Activated naive CD8-positive, alpha-beta T cell treated with anti-CD3 and anti-CD28 coated beads for 36 hours (primary cell): Measurements from ENCODE around the gene KDM2B. TPM values are rescaled to one million over a fixed set of nuclear protein-coding genes. Genes with fewer than 3 reads are reported as not detected.
"Not testable (repeated sequence)": the region's sequence is repeated elsewhere in the genome, so short reads cannot be mapped to it uniquely, and the experiment has no call there.

Source experiments
- DNase-seq: peaks from one replicate; pipeline ENCODE4 v3.0.0; 2021
- H3K27ac Mint-ChIP-seq: one replicate; pipeline ENCODE4 v1.8.0; 2022; ENCODE audit warnings: mild to moderate bottlenecking, moderate library complexity, mixed read lengths
- H3K27me3 Mint-ChIP-seq: one replicate; pipeline ENCODE4 v1.8.0; 2022; ENCODE audit warnings: mild to moderate bottlenecking, mixed read lengths
- H3K36me3 Mint-ChIP-seq: one replicate; pipeline ENCODE4 v1.8.0; 2021; ENCODE audit warnings: mild to moderate bottlenecking, mixed read lengths
- H3K4me1 Mint-ChIP-seq: one replicate; pipeline ENCODE4 v1.8.0; 2021; ENCODE audit warnings: mixed read lengths
- H3K4me3 Mint-ChIP-seq: one replicate; pipeline ENCODE4 v1.8.0; 2022; ENCODE audit warnings: mild to moderate bottlenecking, moderate library complexity, mixed read lengths
- H3K9me3 Mint-ChIP-seq: one replicate; pipeline ENCODE4 v1.8.0; 2022; ENCODE audit warnings: mixed read lengths
- total RNA-seq, 2 experiments: library from RNA; stranded (reverse); gene quantifications; one replicate each; pipeline ENCODE4 v1.2.3, GENCODE V29; 2021

Gene KDM2B
- total RNA-seq, 2 experiments from 2014 or later = 55.3 to 57.3 TPM

DNA sequence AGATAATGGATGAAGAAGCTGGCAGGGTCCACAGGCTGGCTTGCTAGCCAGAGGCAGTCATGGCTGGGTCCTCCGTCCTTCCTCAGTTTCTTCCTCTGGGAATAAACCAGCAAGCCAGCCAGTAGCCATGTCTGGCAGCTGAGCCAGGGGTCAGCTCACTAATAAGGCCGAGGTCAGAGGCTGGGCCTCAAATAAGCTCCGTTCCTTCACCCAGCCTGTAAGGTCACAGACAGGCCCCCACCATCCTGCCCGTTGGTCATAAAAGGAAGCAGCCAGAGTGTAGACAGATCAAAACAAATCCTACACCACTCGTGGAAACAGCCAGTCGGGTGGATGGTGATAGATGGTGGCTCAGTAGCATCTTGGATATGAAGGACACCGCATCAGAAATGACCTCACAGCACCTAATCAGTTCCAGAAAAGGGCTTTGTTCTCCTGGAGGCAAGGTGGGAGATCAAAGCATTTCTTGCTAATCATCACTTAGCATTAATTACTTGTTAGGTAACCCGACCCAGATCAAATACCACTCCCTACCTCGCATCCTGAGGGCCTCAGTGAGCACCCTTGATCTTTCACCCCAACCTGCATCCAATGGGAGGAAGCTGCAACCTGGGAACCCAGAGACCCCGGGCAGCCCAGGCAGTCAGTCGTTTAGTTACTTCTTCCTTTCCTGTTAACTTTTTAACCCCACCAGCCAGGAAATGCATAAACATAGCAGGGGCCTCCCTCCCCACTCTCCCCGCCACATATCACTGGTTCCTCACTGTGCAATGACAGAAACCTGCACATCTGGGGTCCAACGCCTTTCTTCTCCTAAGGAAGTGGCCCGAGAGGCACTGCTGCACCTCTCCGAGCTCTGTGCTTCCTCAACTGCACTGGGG, 90.2 kb downstream of the KDM2B start:
- DNase-seq = no peak
- H3K4me1 Mint-ChIP-seq = peaks cover 10% of the 10 kb centered on the region
- peaks cover 2% of the 10 kb centered on the region for H3K36me3 Mint-ChIP-seq
- no peaks in the 10 kb centered on the region for H3K9me3 Mint-ChIP-seq
- no peak overlapping the region for H3K4me3 Mint-ChIP-seq
- no peaks in the 10 kb centered on the region for H3K27me3 Mint-ChIP-seq
- H3K27ac Mint-ChIP-seq = no peak overlapping the region

DNA sequence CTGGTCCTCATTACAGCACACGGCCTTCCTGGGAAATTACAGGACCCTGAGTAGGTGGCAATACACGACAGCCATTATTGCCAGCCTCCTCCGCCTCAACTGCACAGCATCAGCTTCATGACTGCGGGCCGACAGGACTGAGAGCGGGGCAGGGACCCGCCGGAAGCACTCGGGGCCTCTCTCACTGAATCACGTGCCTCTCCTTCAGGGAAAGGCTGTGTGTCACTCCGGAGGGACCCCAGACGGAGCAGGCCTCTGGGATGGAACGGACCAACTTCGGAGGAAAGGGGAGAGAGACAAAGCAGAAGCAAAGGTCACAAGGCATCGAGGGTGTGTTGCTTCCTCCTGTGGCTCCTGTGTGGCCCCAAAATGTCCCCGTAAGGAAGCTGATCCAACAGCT, 90.9 kb downstream of the KDM2B start:
- H3K27me3 Mint-ChIP-seq = no peaks in the 10 kb centered on the region
- peaks cover 2% of the 10 kb centered on the region for H3K36me3 Mint-ChIP-seq
- no peaks in the 10 kb centered on the region for H3K9me3 Mint-ChIP-seq
- no peak overlapping the region for H3K4me3 Mint-ChIP-seq
- peaks cover 10% of the 10 kb centered on the region for H3K4me1 Mint-ChIP-seq
- no peak overlapping the region for H3K27ac Mint-ChIP-seq
- DNase-seq = no peak

DNA sequence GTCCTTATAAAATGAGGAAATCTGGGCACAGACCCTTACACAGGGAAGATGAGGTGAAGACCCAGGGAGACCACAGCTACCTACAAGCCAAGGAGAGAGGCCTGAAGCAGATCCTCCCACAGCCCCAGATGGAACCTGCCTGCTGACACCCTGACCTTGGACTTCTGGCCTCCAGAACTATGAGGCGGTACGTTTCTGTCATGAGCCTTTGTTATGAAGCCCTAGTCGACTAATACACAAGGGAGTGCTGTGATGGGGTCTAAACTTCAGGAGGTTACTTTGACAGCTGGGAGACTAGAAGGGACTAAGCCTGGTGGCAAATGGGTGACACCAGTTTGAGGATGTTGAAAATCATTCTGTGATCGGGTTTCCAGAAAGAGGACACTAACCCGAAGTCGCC, 95.9 kb downstream of the KDM2B start:
- Mint-ChIP-seq H3K9me3 (no peaks in the 10 kb centered on the region), H3K27ac (no peak overlapping the region), H3K4me3 (no peak overlapping the region), H3K36me3 (no peaks in the 10 kb centered on the region), H3K4me1 (peaks cover 2% of the 10 kb centered on the region), H3K27me3 (no peaks in the 10 kb centered on the region)
- DNase-seq = no peak

DNA sequence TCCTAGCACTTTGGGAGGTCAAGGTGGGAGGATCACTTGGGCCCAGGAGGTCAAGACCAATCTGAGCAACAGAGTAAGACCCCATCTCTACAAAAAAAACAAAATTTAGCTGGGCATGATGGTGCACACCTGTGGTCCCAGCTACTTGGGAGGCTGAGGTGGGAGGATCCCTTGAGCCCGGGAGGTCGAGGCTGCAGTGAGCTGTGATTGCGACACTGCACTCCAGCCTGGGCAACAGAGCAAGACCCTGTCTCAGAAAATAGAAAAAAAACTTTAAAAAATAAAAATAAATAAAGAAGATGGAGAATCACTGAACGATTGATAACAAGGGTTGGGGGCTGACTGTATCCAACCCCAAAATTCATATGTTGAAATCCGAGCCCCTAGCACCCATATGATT, 96.3 kb downstream of the KDM2B start:
- H3K27ac Mint-ChIP-seq, H3K9me3 Mint-ChIP-seq, H3K27me3 Mint-ChIP-seq, H3K4me3 Mint-ChIP-seq, H3K4me1 Mint-ChIP-seq, H3K36me3 Mint-ChIP-seq, DNase-seq: not testable (repeated sequence)

DNA sequence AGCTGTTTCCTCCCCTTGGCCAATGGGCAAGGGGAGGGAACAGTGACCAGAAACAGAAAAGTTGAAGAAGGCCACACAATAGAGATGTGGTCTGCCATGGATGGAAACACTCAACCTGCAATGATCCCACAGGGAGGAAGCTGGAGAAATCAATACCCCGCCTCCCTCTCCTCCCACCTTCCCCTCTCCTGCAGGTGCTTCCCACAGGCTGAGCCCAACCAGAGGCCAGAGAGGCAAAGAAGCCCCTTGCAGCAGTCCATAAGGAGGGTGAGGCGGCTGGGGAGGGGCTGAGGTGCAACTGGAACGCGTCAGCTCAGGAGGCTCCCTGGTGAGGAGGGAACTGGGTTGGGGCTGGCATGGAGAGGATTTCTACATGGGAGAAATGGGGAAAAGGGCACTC, 96.9 kb downstream of the KDM2B start:
- Mint-ChIP-seq H3K4me1 (peaks cover 2% of the 10 kb centered on the region), H3K27ac (no peak overlapping the region), H3K9me3 (no peaks in the 10 kb centered on the region), H3K27me3 (no peaks in the 10 kb centered on the region), H3K36me3 (no peaks in the 10 kb centered on the region), H3K4me3 (no peak overlapping the region)
- DNase-seq = no peak

DNA sequence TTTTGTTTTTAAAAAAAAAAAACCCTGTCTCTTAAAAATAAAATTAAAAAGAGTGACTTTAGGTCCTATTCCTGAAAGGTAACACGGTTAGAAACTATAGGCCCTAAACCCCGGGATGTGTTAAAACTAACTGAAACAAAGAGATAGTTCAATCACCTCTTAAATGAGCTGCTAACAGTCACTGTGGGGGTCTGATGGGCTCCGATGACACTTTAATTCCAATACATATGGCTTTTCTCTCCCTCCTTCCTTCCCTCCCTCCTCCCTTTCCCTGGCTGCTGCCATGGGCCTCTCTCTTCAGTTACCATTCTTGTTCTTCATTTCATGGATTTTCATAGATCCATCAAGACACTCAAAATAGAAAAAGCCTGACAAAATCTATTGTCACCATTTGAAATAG, 104.3 kb downstream of the KDM2B start:
- H3K4me3 Mint-ChIP-seq = no peak overlapping the region
- no peaks in the 10 kb centered on the region for H3K4me1 Mint-ChIP-seq
- no peaks in the 10 kb centered on the region for H3K9me3 Mint-ChIP-seq
- no peak overlapping the region for H3K27ac Mint-ChIP-seq
- no peaks in the 10 kb centered on the region for H3K27me3 Mint-ChIP-seq
- DNase-seq = no peak
- H3K36me3 Mint-ChIP-seq = no peaks in the 10 kb centered on the region

DNA sequence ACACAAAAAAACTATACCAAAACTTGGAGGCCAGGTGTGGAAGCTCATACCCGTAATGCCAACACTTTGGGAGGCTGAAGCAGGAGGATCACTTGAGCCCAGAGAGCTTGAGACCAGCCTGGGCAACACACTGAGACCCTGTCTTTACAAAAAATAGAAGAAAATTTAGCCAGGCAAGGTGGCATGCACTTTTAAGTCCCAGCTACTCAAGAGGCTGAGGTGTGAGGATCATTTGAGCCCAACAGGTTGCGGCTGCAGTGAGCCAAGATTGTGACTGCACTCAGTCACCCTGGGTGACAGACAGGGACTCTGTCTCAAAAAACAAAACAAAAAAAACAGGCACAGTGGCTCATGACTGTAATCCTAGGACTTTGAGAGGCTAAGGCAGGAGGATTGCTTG, 105.5 kb downstream of the KDM2B start:
- Mint-ChIP-seq H3K4me1 (no peaks in the 10 kb centered on the region), H3K4me3 (no peak overlapping the region), H3K9me3 (no peaks in the 10 kb centered on the region), H3K27me3 (no peaks in the 10 kb centered on the region), H3K36me3 (no peaks in the 10 kb centered on the region), H3K27ac (no peak overlapping the region)
- no peak for DNase-seq

DNA sequence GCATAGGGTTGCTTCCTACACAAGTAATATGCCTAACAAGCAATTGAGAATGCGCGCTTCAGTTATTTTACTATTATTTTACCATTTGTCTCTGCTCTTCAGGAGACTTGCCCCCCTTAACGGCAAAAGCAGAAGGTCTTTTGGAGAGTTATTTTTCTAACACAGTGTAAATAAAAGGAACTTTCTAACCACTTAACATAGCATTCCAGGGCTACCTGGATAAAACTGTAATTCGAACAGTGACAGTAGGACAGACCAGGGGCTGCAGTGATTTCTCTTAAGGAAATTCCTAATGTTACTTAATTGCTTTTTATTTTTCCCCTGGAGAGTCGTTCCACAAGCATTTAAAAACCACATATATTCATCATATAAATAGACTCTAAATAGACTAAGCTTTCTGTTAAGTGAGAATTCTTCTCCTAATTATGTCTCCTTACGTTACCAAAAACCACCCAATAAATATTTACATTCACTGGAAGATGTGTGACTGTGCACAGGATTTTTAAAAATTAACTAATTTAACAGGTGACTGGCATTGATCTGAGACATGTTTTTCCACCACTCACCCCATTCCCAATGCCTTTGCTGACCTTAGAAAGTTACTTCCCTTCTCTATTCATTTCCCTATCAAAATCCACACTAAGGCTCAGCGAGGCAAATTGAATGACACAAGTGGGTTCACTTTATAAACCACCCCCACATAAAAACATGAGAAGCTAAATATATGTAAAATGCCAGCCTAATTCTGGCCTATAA, 108.5 kb downstream of the KDM2B start:
- no peaks in the 10 kb centered on the region for H3K36me3 Mint-ChIP-seq
- no peaks in the 10 kb centered on the region for H3K9me3 Mint-ChIP-seq
- H3K4me3 Mint-ChIP-seq = no peak overlapping the region
- H3K27me3 Mint-ChIP-seq = no peaks in the 10 kb centered on the region
- H3K4me1 Mint-ChIP-seq = peaks cover 3% of the 10 kb centered on the region
- no peak for DNase-seq
- H3K27ac Mint-ChIP-seq = no peak overlapping the region

DNA sequence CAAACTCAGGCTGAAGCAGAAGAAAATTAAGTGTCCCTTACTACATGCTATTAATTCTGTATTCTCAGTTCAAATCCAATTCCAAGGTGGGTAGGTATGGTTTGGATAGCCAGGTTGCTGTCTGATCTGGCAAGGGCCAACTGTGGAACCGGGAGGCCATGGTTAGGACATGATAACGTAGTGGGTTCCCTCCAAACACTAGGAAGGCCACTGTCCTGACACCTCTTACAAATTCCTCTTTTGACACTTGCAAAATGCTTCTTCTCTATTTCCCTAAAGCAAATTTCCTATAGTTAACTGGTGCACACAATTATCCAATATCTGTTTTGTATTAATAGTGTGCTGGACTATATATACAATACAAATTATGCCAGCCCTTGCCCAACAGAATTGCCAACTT, 110.1 kb downstream of the KDM2B start:
- no peak for DNase-seq
- H3K4me1 Mint-ChIP-seq = peaks cover 8% of the 10 kb centered on the region
- no peak overlapping the region for H3K27ac Mint-ChIP-seq
- no peaks in the 10 kb centered on the region for H3K27me3 Mint-ChIP-seq
- H3K9me3 Mint-ChIP-seq = no peaks in the 10 kb centered on the region
- H3K4me3 Mint-ChIP-seq = no peak overlapping the region
- H3K36me3 Mint-ChIP-seq = peaks cover 4% of the 10 kb centered on the region

DNA sequence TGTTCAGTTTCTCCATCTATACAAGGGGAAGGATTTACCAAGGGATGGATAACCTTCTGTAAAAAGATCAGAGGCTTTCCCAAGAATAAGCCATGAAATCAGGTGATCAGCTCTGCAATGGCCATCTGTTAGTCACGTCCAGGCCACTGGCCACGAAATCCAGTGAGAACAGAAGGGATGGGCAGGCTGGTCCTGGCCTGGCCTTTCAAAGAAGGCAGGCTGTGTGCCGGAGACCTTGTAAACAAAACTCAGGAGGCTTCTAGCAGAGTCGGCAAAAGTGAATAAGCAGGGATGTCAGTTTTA, 112.4 kb downstream of the KDM2B start:
- H3K27me3 Mint-ChIP-seq = no peaks in the 10 kb centered on the region
- no peaks in the 10 kb centered on the region for H3K9me3 Mint-ChIP-seq
- H3K4me1 Mint-ChIP-seq = peaks cover 23% of the 10 kb centered on the region
- H3K4me3 Mint-ChIP-seq = peak overlapping the region; percentile 29
- H3K27ac Mint-ChIP-seq = no peak overlapping the region
- peaks cover 16% of the 10 kb centered on the region for H3K36me3 Mint-ChIP-seq
- no peak for DNase-seq

DNA sequence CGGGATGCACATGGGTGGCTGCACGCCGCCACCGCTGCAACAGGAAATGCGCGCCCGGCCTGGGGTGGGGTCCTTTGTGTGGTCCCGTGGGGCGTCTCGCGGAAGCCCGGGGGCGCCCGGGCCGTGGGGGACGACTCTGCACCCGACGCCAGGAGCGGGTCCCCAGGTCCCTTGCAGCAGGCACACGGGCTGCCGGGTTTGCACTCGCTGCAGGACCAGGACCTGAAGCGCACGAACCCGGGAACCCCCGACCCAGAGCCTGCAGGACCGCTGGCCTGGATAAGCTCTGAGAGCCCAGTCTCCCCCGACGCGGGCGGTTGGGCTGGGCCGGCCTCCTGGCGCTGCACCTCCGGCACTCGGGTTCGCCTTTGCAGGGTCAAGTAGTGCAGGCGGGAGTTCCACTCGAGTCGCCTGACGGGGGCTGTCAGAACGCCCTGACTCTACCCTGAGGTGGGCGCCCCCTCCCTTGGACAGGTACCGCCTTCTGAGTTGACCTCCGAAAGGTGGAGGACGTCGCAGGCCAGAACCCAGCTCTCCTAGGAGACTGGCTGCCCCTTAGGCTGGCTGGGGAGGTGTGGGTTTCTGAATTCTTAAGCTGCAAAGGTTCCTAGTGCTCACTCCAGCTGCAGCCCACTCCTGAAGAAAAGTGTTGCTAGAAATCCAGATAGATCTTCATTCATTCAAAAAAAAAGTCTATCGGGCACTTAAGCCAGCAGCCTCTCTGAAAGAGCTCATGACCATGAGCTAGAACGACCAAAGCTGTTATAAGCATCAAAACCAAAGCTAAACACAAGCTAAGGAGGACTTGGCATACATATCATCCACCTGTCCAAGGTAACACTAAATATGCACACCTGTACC, 113.0 kb downstream of the KDM2B start:
- H3K4me1 Mint-ChIP-seq = peaks cover 23% of the 10 kb centered on the region
- DNase-seq = no peak
- H3K27ac Mint-ChIP-seq = no peak overlapping the region
- H3K9me3 Mint-ChIP-seq = no peaks in the 10 kb centered on the region
- H3K36me3 Mint-ChIP-seq = peaks cover 16% of the 10 kb centered on the region
- no peaks in the 10 kb centered on the region for H3K27me3 Mint-ChIP-seq
- peak overlapping the region; percentile 45 for H3K4me3 Mint-ChIP-seq

DNA sequence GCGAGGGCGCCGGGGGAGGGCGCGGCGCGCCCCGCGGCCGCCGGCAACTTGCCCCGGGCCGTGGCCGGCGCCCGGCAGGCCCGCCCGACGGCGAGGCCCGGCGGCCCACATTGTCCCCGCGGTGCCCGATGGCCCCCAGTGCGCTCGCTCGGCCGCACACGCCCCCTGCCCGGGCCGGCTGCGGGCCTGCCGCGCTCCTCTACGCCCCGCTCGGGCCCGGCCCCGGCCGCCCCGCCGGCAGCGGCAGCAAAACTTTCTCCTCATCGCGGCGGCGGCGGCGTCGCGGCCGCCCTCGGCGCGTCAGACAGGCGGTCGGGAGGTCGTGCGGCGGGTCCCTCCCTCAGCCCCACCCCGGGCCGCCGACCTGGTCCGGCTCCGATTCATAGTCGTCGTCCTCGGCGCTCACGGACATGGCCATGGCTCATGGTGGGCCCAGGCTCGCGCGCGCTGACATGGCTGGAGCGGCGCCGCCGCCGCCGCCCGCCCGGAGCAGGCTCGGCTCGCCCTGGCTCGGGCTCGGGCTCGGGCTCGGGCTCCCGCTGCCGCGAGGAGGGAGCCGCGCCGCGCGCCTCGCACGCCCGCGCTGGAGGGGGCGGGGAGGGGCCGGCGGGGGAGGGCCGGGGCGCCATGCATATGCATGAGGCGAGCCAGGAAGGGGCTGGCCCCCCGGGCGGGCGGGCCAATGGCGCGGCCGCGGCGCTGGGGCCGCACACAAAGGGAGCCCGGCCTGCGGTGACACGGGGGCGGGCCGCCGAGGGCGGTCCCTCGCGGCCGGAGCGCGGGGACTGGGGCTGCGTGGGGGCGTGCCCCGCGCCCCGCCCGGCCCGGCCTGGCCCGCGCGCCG, 113.8 kb downstream of the KDM2B start:
- Mint-ChIP-seq H3K4me3 (peak overlapping the region; percentile 54), H3K4me1 (peaks cover 23% of the 10 kb centered on the region), H3K27ac (no peak overlapping the region), H3K27me3 (no peaks in the 10 kb centered on the region), H3K36me3 (peaks cover 16% of the 10 kb centered on the region), H3K9me3 (no peaks in the 10 kb centered on the region)
- DNase-seq = peak; percentile 94

DNA sequence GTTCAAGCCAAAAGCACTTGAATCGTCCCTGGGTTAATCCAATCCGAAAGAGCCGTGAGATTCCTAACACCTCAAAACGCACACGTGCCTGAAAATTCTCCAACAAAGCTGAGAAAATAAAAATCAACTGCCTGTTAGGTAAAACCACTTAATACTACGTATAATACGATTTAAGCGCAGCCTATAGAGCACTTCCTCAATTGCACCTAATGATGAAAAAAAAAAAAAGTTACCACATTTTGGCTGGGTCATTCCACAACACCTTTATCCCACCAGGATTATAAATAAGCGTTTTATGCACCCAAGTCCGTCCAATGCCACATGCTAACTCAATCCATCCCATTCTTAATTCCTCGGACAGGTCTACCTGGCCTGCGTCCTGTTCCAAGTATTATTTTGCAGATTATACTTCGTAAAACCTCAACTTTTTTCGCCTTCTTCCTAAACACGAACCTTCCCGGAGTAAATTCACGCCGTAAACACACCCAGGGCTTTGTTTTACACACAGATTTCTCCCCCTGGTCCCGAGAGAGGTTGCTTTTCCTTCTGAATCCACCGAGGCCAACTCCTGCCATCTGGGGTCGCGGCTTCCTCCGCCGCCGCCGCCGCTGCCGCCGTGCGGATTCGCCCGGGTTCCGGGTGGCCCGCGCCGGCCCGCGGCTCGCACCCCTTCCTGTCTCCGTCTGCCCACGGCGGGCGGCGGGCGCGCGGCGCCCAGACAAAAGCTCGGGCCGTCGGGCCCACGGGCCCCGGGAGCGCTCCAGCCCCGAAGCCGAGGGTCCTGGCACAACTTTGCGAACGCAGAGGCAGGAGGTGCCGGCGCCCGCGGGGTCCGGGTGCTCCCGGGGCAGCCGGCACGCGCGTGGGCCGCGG, 114.7 kb downstream of the KDM2B start:
- peaks cover 31% of the 10 kb centered on the region for H3K4me1 Mint-ChIP-seq
- peak overlapping the region; percentile 93 for H3K27ac Mint-ChIP-seq
- no peaks in the 10 kb centered on the region for H3K9me3 Mint-ChIP-seq
- H3K36me3 Mint-ChIP-seq = peaks cover 16% of the 10 kb centered on the region
- peak overlapping the region; percentile 98 for H3K4me3 Mint-ChIP-seq
- DNase-seq = peak; percentile 62
- H3K27me3 Mint-ChIP-seq = no peaks in the 10 kb centered on the region

DNA sequence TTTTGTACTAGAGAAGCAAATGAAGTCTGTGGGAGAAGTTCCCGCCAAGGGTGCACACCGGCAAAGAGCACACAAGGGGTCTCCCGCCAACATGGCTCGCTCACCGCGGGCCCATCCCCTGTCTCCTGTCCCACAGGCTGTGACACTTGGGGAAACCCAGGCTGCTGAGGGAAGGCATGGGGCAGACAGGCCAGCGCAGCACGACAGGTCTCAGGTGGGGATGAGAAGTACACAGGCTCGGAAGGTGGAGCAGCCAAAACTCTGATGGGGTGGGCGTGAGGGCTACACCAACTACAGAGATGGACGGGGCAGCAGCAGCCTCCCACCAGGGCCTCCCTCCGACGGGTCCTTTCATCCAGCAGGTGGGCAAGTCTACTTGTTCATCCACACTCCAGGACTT, 116.5 kb downstream of the KDM2B start:
- H3K27ac Mint-ChIP-seq = no peak overlapping the region
- no peaks in the 10 kb centered on the region for H3K9me3 Mint-ChIP-seq
- DNase-seq = no peak
- H3K4me1 Mint-ChIP-seq = peaks cover 47% of the 10 kb centered on the region
- H3K36me3 Mint-ChIP-seq = peaks cover 16% of the 10 kb centered on the region
- H3K4me3 Mint-ChIP-seq = no peak overlapping the region
- H3K27me3 Mint-ChIP-seq = no peaks in the 10 kb centered on the region
